Peyer's patch (tissue), 4 donors: ENCODE measurements around the gene TRIM17.

Experiments used
- POLR2A ChIP-seq, 2 donors: fragments of 450-650 bp; IDR thresholded peaks; one replicate each; pipeline ENCODE4 v1.5.1; 2017; ENCODE audit warnings: antibody characterized with exemption in 2 of 2, mild to moderate bottlenecking in 2 of 2, moderate library complexity in 2 of 2
- TF ChIP-seq, protein P1 (sequence below), 6 experiments: fragments of 450-650 bp in 4 of 6; fragments of 200-600 bp in 2 of 6; sonication (generic) in 1 of 6; IDR thresholded peaks; one replicate each; pipeline ENCODE4 v1.5.1; 2017 to 2019; ENCODE audit warnings: antibody characterized with exemption in 6 of 6, mild to moderate bottlenecking in 3 of 6, moderate library complexity in 1 of 6

DNA sequence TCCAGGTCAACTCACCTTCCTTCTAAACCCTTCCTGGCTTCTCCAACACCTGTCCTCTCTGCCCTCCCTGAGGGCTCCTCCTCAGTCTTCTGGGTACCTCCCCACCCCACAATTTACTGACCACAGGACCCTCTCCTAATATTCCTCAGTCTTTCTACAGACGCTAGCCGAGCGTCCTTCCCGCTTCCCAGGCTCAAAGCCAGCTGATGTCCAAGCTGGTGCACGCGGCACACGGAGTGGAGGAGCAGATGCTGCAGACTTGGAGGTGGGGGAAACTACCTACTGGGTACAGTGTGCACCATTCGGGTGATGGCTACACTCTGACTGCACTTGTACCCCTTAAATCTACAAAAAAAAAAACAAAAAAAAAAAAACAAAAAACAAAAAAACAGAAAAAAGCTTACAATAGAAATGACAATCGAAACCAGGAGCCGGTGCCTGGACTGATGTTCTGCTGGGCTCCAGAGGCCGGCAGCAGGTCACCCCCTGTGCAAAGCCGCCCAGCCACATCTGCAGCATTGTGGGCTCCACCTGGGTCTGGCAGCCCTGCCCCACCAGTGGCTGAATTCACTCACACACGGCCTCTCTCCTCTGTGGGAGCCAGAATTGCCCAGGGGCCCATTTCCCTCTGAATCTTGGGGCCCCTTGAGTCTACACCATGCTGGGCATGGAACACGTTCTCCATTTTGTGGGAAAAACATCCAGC lies 17.0 kb downstream of the TRIM17 start:
- TF ChIP-seq, protein P1, sequence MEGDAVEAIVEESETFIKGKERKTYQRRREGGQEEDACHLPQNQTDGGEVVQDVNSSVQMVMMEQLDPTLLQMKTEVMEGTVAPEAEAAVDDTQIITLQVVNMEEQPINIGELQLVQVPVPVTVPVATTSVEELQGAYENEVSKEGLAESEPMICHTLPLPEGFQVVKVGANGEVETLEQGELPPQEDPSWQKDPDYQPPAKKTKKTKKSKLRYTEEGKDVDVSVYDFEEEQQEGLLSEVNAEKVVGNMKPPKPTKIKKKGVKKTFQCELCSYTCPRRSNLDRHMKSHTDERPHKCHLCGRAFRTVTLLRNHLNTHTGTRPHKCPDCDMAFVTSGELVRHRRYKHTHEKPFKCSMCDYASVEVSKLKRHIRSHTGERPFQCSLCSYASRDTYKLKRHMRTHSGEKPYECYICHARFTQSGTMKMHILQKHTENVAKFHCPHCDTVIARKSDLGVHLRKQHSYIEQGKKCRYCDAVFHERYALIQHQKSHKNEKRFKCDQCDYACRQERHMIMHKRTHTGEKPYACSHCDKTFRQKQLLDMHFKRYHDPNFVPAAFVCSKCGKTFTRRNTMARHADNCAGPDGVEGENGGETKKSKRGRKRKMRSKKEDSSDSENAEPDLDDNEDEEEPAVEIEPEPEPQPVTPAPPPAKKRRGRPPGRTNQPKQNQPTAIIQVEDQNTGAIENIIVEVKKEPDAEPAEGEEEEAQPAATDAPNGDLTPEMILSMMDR (IDR thresholded peaks at IDR 0.05): no peak
- TF ChIP-seq POLR2A (IDR thresholded peaks at IDR 0.05): no peak
